NT2/D1 (cell line): ENCODE results near the gene ZNRF2.

Experiments
- SUZ12 ChIP-seq: IDR thresholded peaks from 2 replicates; pipeline ENCODE4 v1.6.1; 2011; ENCODE audit not compliant: insufficient read length, insufficient read depth; ENCODE audit errors: extremely low read depth
- YY1 ChIP-seq: IDR thresholded peaks from 2 replicates; pipeline ENCODE4 v1.6.1; 2011; ENCODE audit not compliant: insufficient read length, insufficient read depth
- ZNF274 ChIP-seq: IDR thresholded peaks from 2 replicates; pipeline ENCODE4 v1.6.1; 2011; ENCODE audit warnings: mild to moderate bottlenecking, low read depth, low read length

DNA sequence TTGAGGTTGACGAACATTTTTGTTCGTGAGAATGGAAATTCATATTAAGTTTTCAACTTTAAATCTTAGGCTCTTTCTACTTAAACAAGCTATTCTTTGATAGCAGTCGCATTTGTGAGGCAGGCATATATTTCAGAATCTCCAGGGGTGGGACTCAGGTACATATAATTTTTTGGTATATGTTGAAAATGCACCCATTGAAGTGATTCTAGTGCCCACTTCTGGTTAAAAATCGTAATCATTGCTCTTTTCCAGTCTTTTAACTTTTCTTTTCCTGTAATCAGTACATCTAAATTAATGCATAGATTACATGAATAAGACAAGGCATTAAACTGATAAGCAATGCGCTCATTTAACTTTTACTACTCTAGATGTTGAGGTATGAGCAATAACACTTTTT is 67.8 kb downstream of the ZNRF2 start:
- TF ChIP-seq SUZ12 = no peak
- TF ChIP-seq ZNF274 = no peak
- TF ChIP-seq YY1 = no peak
